HCT116 (cell line): ENCODE measurements around the gene LRRC46.

Experiments
- EZH2 ChIP-seq: fragments of 200-600 bp; sonication (generic); IDR thresholded peaks from 2 replicates; pipeline ENCODE4 v1.6.1; 2017; ENCODE audit warnings: antibody characterized with exemption, mixed run types
- EZH2phosphoT487 ChIP-seq: fragments of 200-600 bp; IDR thresholded peaks from 2 replicates; pipeline ENCODE4 v1.6.1; 2018; ENCODE audit warnings: antibody characterized with exemption, borderline replicate concordance
- FOSL1 ChIP-seq: IDR thresholded peaks from 2 replicates; pipeline ENCODE4 v1.6.1; 2012; ENCODE audit warnings: low read depth
- POLR2A ChIP-seq: IDR thresholded peaks from 2 replicates; pipeline ENCODE4 v1.7.0; 2011; ENCODE audit warnings: borderline replicate concordance; ENCODE audit not compliant: insufficient read depth, insufficient read length; ENCODE audit errors: extremely low read depth
- POLR2AphosphoS5 ChIP-seq: IDR thresholded peaks from 2 replicates; pipeline ENCODE4 v1.6.1; 2011; ENCODE audit warnings: mild to moderate bottlenecking, low read depth, low read length, moderate library complexity
- RAD21 ChIP-seq: IDR thresholded peaks from 2 replicates; pipeline ENCODE4 v1.6.1; 2012; ENCODE audit warnings: low read depth, mild to moderate bottlenecking
- SRF ChIP-seq: IDR thresholded peaks from 2 replicates; pipeline ENCODE4 v1.6.1; 2012; ENCODE audit warnings: low read depth
- YY1 ChIP-seq: IDR thresholded peaks from 2 replicates; pipeline ENCODE4 v1.6.1; 2011; ENCODE audit warnings: low read length, low read depth, moderate library complexity, mild to moderate bottlenecking; ENCODE audit not compliant: insufficient replicate concordance; ENCODE audit errors: extremely low read depth
- ZNF274 ChIP-seq: fragments of 200-500 bp; sonication (Bioruptor generic); IDR thresholded peaks from 2 replicates; pipeline ENCODE4 v1.6.1; 2014; ENCODE audit warnings: mild to moderate bottlenecking, low read depth, low read length, inconsistent platforms
- TF ChIP-seq, protein P1 (sequence below): IDR thresholded peaks from 2 replicates; pipeline ENCODE4 v1.6.1; 2012
- TF ChIP-seq, protein P2 (sequence below): IDR thresholded peaks from 2 replicates; pipeline ENCODE4 v1.6.1; 2012
- TF ChIP-seq, protein P3 (sequence below): IDR thresholded peaks from 2 replicates; pipeline ENCODE4 v1.6.1; 2012; ENCODE audit warnings: low read depth
- TF ChIP-seq, protein P4 (sequence below), 3 experiments: fragments of 200-600 bp in 1 of 3; sonication (generic) in 1 of 3; IDR thresholded peaks in 2 of 3; conservative IDR thresholded peaks in 1 of 3; 2 replicates each; pipeline ENCODE4 v1.5.1; 2012 to 2017; ENCODE audit warnings: low read depth in 2 of 3, low read length in 2 of 3, antibody characterized with exemption in 1 of 3, borderline replicate concordance in 1 of 3, control low read depth in 1 of 3, mild to moderate bottlenecking in 1 of 3, mixed read lengths in 1 of 3, mixed run types in 1 of 3, moderate library complexity in 1 of 3; ENCODE audit not compliant: insufficient read depth in 1 of 3

DNA sequence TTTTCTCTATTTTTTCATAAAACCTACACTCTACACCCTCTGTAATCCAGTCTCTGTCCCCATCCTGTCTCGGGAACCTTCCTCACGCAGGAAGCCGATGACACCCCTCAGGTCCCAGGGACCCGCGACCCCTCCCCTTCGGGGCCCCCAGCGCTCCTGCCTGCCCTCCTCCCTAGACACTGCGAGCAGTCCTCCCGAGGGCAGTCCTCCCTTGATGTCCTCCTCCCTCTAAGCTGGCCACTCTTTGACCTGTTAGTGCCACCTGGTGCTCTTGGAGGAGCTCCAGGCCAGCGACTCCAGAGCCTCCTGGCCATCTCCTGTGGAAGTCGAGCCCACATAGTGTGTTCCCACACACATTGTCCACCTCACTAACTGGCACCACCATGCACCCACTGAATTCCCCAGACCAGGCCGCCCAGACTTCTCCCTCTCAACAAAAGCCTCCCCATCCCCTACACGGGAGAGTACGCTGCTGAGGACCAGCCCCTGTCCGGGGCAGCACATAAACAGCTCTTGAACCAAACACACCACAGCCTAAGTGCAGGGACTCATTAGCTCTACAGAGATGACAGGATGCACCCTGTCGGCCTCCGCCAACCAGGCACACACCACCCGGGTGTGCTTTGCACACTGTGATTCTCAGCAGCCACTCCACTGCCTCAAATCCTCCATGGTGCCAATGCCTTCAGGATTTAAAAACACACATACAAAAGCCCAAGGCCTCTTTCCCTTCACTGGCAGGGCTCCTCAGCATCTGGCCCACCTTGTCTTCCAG, 19.1 kb upstream of the LRRC46 start:
- TF ChIP-seq, protein P1, sequence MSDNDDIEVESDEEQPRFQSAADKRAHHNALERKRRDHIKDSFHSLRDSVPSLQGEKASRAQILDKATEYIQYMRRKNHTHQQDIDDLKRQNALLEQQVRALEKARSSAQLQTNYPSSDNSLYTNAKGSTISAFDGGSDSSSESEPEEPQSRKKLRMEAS, result no peak
- TF ChIP-seq, protein P2, sequence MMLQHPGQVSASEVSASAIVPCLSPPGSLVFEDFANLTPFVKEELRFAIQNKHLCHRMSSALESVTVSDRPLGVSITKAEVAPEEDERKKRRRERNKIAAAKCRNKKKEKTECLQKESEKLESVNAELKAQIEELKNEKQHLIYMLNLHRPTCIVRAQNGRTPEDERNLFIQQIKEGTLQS, result no peak
- TF ChIP-seq, protein P3, sequence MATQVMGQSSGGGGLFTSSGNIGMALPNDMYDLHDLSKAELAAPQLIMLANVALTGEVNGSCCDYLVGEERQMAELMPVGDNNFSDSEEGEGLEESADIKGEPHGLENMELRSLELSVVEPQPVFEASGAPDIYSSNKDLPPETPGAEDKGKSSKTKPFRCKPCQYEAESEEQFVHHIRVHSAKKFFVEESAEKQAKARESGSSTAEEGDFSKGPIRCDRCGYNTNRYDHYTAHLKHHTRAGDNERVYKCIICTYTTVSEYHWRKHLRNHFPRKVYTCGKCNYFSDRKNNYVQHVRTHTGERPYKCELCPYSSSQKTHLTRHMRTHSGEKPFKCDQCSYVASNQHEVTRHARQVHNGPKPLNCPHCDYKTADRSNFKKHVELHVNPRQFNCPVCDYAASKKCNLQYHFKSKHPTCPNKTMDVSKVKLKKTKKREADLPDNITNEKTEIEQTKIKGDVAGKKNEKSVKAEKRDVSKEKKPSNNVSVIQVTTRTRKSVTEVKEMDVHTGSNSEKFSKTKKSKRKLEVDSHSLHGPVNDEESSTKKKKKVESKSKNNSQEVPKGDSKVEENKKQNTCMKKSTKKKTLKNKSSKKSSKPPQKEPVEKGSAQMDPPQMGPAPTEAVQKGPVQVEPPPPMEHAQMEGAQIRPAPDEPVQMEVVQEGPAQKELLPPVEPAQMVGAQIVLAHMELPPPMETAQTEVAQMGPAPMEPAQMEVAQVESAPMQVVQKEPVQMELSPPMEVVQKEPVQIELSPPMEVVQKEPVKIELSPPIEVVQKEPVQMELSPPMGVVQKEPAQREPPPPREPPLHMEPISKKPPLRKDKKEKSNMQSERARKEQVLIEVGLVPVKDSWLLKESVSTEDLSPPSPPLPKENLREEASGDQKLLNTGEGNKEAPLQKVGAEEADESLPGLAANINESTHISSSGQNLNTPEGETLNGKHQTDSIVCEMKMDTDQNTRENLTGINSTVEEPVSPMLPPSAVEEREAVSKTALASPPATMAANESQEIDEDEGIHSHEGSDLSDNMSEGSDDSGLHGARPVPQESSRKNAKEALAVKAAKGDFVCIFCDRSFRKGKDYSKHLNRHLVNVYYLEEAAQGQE, result no peak
- TF ChIP-seq, protein P4, sequence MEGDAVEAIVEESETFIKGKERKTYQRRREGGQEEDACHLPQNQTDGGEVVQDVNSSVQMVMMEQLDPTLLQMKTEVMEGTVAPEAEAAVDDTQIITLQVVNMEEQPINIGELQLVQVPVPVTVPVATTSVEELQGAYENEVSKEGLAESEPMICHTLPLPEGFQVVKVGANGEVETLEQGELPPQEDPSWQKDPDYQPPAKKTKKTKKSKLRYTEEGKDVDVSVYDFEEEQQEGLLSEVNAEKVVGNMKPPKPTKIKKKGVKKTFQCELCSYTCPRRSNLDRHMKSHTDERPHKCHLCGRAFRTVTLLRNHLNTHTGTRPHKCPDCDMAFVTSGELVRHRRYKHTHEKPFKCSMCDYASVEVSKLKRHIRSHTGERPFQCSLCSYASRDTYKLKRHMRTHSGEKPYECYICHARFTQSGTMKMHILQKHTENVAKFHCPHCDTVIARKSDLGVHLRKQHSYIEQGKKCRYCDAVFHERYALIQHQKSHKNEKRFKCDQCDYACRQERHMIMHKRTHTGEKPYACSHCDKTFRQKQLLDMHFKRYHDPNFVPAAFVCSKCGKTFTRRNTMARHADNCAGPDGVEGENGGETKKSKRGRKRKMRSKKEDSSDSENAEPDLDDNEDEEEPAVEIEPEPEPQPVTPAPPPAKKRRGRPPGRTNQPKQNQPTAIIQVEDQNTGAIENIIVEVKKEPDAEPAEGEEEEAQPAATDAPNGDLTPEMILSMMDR (IDR thresholded peaks at IDR 0.05 in 2 of 3, conservative IDR thresholded peaks at IDR 0.05 in 1 of 3; ENCODE audit: borderline replicate concordance in 1 of 3, insufficient read depth in 1 of 3, low read depth in 2 of 3, low read length in 2 of 3), result no peak
- TF ChIP-seq EZH2 (no peak), POLR2A (no peak), EZH2phosphoT487 (no peak), RAD21 (no peak), YY1 (no peak), ZNF274 (no peak), SRF (no peak), POLR2AphosphoS5 (no peak), FOSL1 (no peak)
